ENCODE data around the gene CACFD1. TPM values are rescaled to one million over a fixed set of nuclear protein-coding genes. Genes with fewer than 3 reads are reported as not detected.

Gene CACFD1
- total RNA-seq, 4 donors from 2014 or later: 6.8 to 11.6 (median 9.4) TPM

DNA sequence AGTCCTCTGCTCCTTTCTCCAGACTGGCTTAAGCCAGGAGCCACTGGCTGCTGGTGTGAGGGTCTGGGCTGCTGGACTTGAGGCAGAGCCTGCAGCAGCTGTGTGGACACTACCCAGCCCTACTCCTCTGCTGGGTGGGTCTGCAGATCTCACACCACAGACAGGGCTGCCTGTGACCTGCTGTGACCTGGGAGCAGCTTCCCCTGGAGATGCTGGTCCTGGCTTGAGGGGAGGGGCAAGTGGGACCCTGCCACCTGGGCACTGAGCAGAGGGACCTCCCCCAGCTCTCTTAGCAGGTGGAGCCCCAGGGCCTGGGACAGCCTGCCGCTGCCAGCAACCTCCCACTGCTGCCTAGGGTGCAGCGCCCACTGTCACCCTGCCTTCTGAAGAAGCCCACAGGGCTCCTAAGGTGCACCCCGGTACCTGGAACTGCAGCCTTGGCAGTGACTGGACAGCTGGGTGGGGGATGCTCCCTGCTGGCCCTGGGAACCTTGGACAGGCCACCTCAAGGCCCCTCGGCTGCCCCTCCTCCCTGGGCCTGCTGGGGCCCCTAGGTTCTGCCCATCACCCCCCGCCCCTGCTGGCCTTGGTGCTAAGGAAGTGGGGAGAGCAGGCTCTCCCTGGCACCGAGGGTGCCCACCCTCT lies 9.1 kb downstream of the CACFD1 start:
- no CpG with 5 or more reads among the region's 6 CpGs for WGBS
- TF ChIP-seq POLR2AphosphoS5 (IDR thresholded peaks at IDR 0.05): no peak
- no peak for DNase-seq (ENCODE audit: low spot score in 2 of 2)
- H3K27me3 ChIP-seq: no peaks in the 10 kb centered on the region
- peaks cover 10% of the 10 kb centered on the region for H3K36me3 ChIP-seq
- H3K4me1 ChIP-seq: no peaks in the 10 kb centered on the region
- H3K27ac ChIP-seq: no peak overlapping the region
- H3K4me3 ChIP-seq: no peak overlapping the region
- H3K9me3 ChIP-seq: no peaks in the 10 kb centered on the region

DNA sequence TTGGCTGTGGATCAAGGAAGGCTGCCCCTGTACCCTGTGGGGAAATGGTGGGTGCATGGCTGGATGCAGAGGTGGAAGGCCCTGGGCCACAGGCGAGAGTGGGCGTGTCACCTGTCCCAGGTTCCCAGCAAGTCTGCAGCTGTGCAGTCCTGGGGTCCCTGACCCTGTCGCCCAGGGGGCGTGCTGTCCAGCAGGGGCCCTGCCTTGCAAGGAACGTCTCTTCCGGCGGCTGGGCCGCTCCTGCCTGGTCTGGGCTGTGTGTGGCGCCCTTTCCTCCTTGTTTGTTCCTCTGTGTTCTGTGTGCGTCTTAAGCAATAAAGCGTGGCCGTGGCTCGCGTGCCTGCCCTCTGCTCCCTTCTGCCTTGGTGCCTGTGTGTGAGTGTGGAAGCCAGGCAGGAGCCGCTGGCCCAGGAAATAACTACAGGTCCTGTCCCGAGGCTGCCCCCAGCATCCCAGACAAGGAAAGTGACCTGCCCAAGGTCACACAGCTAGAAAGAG lies 10.7 kb downstream of the CACFD1 start:
- 91% methylated on average over 16 of the region's 16 CpGs for WGBS
- H3K27me3 ChIP-seq: no peaks in the 10 kb centered on the region
- no peak for TF ChIP-seq POLR2AphosphoS5 (IDR thresholded peaks at IDR 0.05)
- TF ChIP-seq EP300 (IDR thresholded peaks at IDR 0.05): no peak
- TF ChIP-seq, protein P1, sequence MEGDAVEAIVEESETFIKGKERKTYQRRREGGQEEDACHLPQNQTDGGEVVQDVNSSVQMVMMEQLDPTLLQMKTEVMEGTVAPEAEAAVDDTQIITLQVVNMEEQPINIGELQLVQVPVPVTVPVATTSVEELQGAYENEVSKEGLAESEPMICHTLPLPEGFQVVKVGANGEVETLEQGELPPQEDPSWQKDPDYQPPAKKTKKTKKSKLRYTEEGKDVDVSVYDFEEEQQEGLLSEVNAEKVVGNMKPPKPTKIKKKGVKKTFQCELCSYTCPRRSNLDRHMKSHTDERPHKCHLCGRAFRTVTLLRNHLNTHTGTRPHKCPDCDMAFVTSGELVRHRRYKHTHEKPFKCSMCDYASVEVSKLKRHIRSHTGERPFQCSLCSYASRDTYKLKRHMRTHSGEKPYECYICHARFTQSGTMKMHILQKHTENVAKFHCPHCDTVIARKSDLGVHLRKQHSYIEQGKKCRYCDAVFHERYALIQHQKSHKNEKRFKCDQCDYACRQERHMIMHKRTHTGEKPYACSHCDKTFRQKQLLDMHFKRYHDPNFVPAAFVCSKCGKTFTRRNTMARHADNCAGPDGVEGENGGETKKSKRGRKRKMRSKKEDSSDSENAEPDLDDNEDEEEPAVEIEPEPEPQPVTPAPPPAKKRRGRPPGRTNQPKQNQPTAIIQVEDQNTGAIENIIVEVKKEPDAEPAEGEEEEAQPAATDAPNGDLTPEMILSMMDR (IDR thresholded peaks at IDR 0.05): no peak
- TF ChIP-seq POLR2A (IDR thresholded peaks at IDR 0.05): no peak
- H3K9me3 ChIP-seq: no peaks in the 10 kb centered on the region
- no peak for DNase-seq (ENCODE audit: low spot score in 2 of 2)
- H3K4me1 ChIP-seq: no peaks in the 10 kb centered on the region
- no peak overlapping the region for H3K27ac ChIP-seq
- H3K4me3 ChIP-seq: no peak overlapping the region
- H3K36me3 ChIP-seq: peaks cover 10% of the 10 kb centered on the region

DNA sequence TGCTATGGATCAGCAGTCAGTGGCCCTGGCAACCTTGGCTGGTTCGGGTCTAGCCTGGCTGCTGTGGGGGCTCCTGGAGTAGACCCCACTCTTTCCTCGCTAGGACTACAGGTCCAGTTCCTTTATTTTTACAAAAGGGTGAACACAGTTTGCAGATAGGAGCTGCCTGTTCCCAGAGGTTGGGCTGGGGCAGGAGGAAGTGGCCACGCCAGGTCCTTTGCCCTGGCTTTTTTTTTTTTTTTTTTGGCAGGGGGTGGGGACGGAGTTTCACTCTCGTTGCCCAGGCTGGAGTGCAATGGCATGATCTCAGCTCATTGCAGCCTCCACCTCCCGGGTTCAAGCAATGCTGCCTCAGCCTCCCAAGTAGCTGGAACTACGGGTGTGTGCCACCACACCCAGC lies 11.2 kb downstream of the CACFD1 start:
- H3K36me3 ChIP-seq: peaks cover 10% of the 10 kb centered on the region
- H3K4me3 ChIP-seq: no peak overlapping the region
- DNase-seq (ENCODE audit: low spot score in 2 of 2): no peak
- H3K4me1 ChIP-seq: no peaks in the 10 kb centered on the region
- no peaks in the 10 kb centered on the region for H3K9me3 ChIP-seq
- 79% methylated on average over 7 of the region's 7 CpGs for WGBS
- TF ChIP-seq POLR2A (IDR thresholded peaks at IDR 0.05) (no peak), EP300 (IDR thresholded peaks at IDR 0.05) (no peak), POLR2AphosphoS5 (IDR thresholded peaks at IDR 0.05) (no peak)
- TF ChIP-seq, protein P1 (IDR thresholded peaks at IDR 0.05): no peak
- no peaks in the 10 kb centered on the region for H3K27me3 ChIP-seq
- no peak overlapping the region for H3K27ac ChIP-seq

DNA sequence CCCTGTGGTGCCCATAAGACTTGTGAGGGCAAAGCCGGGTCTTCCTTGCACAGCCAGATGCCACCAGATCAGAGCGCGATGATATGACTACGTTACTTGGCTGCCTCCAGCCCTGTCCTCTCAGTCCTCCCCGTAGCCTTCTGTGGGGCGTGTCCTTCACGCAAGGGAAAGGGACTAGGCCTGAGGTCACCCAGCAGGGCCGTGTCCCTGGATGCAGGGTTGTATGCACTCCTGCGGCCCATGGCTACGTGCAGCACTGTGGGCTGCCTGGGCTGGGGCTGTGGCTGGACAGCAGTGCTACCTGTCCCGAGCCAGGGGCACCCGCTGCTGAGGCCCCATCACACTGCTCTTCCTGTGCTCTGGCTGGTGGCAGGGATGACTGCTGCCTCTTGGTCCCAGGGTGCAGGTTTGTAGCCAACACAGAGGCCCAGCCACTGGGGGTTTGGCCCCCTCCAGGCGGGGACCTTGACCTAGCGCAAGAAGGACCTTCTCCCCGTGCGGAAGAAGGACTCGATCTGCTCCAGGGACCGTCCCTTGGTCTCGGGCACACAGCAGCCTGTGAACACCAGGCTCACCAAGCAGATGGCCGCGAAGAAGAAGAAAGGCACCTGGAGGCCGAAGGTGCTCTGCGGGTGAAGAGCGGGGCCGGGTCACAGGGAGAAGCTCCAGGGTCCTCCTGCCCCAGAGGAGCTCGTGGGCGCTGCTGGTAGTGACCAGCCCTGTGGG lies 11.9 kb downstream of the CACFD1 start:
- Histone ChIP-seq H3K36me3 (peaks cover 10% of the 10 kb centered on the region), H3K9me3 (no peaks in the 10 kb centered on the region), H3K4me3 (no peak overlapping the region), H3K27me3 (no peaks in the 10 kb centered on the region), H3K4me1 (no peaks in the 10 kb centered on the region), H3K27ac (no peak overlapping the region)
- TF ChIP-seq POLR2AphosphoS5 (IDR thresholded peaks at IDR 0.05) (no peak), EP300 (IDR thresholded peaks at IDR 0.05) (no peak), POLR2A (IDR thresholded peaks at IDR 0.05) (no peak)
- TF ChIP-seq, protein P1 (IDR thresholded peaks at IDR 0.05): no peak
- DNase-seq (ENCODE audit: low spot score in 2 of 2): no peak
- 77% methylated on average over 15 of the region's 27 CpGs for WGBS

DNA sequence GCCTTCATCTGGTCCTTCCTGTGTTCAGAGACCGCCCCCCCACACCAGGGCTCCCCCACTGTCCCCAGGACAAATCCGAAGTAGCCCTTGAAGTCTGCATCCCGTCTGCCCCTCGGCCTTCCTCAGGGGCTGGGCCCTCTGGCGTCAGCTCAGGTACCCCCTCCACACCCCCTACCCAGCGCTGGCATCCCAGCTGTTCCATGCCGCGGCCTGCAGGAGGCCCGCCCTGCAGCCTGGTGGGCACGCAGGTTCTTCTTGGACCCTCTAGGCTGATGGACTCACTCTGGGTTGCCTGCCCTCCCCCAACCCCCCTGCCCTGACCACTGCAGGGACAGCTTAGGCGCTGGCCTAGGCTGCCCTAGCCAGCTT lies 12.5 kb downstream of the CACFD1 start:
- no CpG with 5 or more reads among the region's 11 CpGs for WGBS
- no peak for DNase-seq (ENCODE audit: low spot score in 2 of 2)
- Histone ChIP-seq H3K27me3 (no peaks in the 10 kb centered on the region), H3K27ac (no peak overlapping the region), H3K9me3 (no peaks in the 10 kb centered on the region), H3K36me3 (peaks cover 10% of the 10 kb centered on the region), H3K4me1 (no peaks in the 10 kb centered on the region), H3K4me3 (no peak overlapping the region)
- TF ChIP-seq, protein P1 (IDR thresholded peaks at IDR 0.05): no peak
- TF ChIP-seq POLR2A (IDR thresholded peaks at IDR 0.05) (no peak), EP300 (IDR thresholded peaks at IDR 0.05) (no peak), POLR2AphosphoS5 (IDR thresholded peaks at IDR 0.05) (no peak)
